A549 (cell line): Measurements from ENCODE around the gene TAGLN3. TPM values are rescaled to one million over a fixed set of nuclear protein-coding genes. Genes with fewer than 3 reads are reported as not detected.

Experiments used
- ATAC-seq, 2 experiments: fragments of 200-7000 bp in 1 of 2; fragments of >200 bp in 1 of 2; cut with Nextera tagmentation in 1 of 2; cut with Tn5 transposase in 1 of 2; 3 replicates each; pipeline versions ENCODE4 v1.8.0 to v1.9.1; 2018 to 2020; ENCODE audit warnings: mild to moderate bottlenecking in 1 of 2, moderate library complexity in 1 of 2
- CTCF ChIA-PET: fragments of 300-600 bp; sonication (Branson Sonifier 250); formaldehyde crosslinking; extraction: SDS; loops from one replicate; lab custom pipeline; 2021; ENCODE audit warnings: antibody characterized with exemption, inconsistent platforms; lab: Yijun Ruan, JAX
- POLR2A ChIA-PET: fragments of 350-600 bp; formaldehyde crosslinking; extraction: SDS; loops from one replicate; lab custom pipeline; 2021; ENCODE audit warnings: antibody characterized with exemption, inconsistent platforms; lab: Yijun Ruan, JAX
- DNase-seq, 2 experiments: peaks; one replicate each; pipeline versions ENCODE4 v3.0.0 to v3.0.0-alpha.2; 2011 to 2016; ENCODE audit warnings: low read depth in 1 of 2, low spot score in 1 of 2
- FAIRE-seq: peaks from 2 replicates; lab custom pipeline; 2011; peaks lifted over from hg19 to GRCh38; lab: Jason Lieb, UNC
- H3K27ac ChIP-seq, 2 experiments: fragments of >200 bp; sonication (Bioruptor Twin); formaldehyde crosslinking; 3 replicates each; pipeline ENCODE4 v1.5.1; 2016 to 2017
- H3K4me1 ChIP-seq: fragments of >200 bp; sonication (Bioruptor Twin); formaldehyde crosslinking; 3 replicates; pipeline ENCODE4 v1.6.1; 2016
- H3K4me2 ChIP-seq: fragments of >200 bp; sonication (Bioruptor Twin); formaldehyde crosslinking; 3 replicates; pipeline ENCODE4 v1.6.1; 2016
- H3K4me3 ChIP-seq: fragments of >200 bp; sonication (Bioruptor Twin); formaldehyde crosslinking; 3 replicates; pipeline ENCODE4 v1.5.1; 2016
- H3K9me3 ChIP-seq: fragments of >200 bp; sonication (Bioruptor Twin); formaldehyde crosslinking; 3 replicates; pipeline ENCODE4 v1.6.1; 2016
- BHLHE40 ChIP-seq: IDR thresholded peaks from 2 replicates; pipeline ENCODE4 v1.6.1; 2012; ENCODE audit warnings: low read depth, low read length, inconsistent platforms
- CBX8 ChIP-seq: fragments of 200-600 bp; sonication (generic); IDR thresholded peaks from 2 replicates; pipeline ENCODE4 v1.6.1; 2016
- CEBPB ChIP-seq, 2 experiments: fragments of >200 bp in 1 of 2; sonication (Bioruptor Twin) in 1 of 2; formaldehyde crosslinking in 1 of 2; IDR thresholded peaks; 2 replicates each; pipeline ENCODE4 v1.6.1; 2012 to 2016
- CHD4 ChIP-seq: fragments of 200-600 bp; sonication (generic); IDR thresholded peaks from 2 replicates; pipeline ENCODE4 v1.6.1; 2016; ENCODE audit warnings: antibody characterized with exemption, mild to moderate bottlenecking, borderline replicate concordance
- CTCF ChIP-seq: fragments of >200 bp; sonication (Bioruptor Twin); formaldehyde crosslinking; IDR thresholded peaks from 3 replicates; pipeline ENCODE4 v1.5.1; 2016
- E2F6 ChIP-seq: IDR thresholded peaks from 2 replicates; pipeline ENCODE4 v1.6.1; 2012; ENCODE audit warnings: low read depth, borderline replicate concordance
- ELK1 ChIP-seq: fragments of 150-350 bp; IDR thresholded peaks from 2 replicates; pipeline ENCODE4 v1.6.1; 2014; ENCODE audit warnings: low read depth, mild to moderate bottlenecking, low read length
- EP300 ChIP-seq, 2 experiments: fragments of >200 bp; sonication (Bioruptor Twin); formaldehyde crosslinking; IDR thresholded peaks; 2 replicates in 1 of 2; 3 replicates in 1 of 2; pipeline ENCODE4 v1.6.1; 2016 to 2017
- ESRRA ChIP-seq: fragments of 150-350 bp; IDR thresholded peaks from 2 replicates; pipeline ENCODE4 v1.6.1; 2014; ENCODE audit warnings: mild to moderate bottlenecking, low read length, borderline replicate concordance
- FOSL2 ChIP-seq, 2 experiments: fragments of 450-650 bp in 1 of 2; fragments of >200 bp in 1 of 2; sonication (Bioruptor Twin) in 1 of 2; formaldehyde crosslinking; IDR thresholded peaks; 2 replicates each; pipeline versions ENCODE4 v1.5.0 to v1.6.1; 2016 to 2020; ENCODE audit warnings: mild to moderate bottlenecking in 1 of 2, moderate library complexity in 1 of 2
- FOXS1 ChIP-seq: fragments of 250-450 bp; sonication (Bioruptor Pico); IDR thresholded peaks from 2 replicates; pipeline ENCODE4 v1.5.0; 2020; ENCODE audit warnings: mild to moderate bottlenecking, moderate library complexity
- GATA3 ChIP-seq: IDR thresholded peaks from 2 replicates; pipeline ENCODE4 v1.6.1; 2012; ENCODE audit warnings: borderline replicate concordance
- HEYL ChIP-seq: fragments of 250-450 bp; sonication (Bioruptor Pico); IDR thresholded peaks from 2 replicates; pipeline ENCODE4 v1.8.0; 2021; ENCODE audit warnings: mild to moderate bottlenecking, moderate library complexity
- HOXA7 ChIP-seq: fragments of 250-450 bp; sonication (Bioruptor Pico); IDR thresholded peaks from 2 replicates; pipeline ENCODE4 v1.5.0; 2020; ENCODE audit warnings: mild to moderate bottlenecking, moderate library complexity
- JUNB ChIP-seq: fragments of >200 bp; sonication (Bioruptor Twin); formaldehyde crosslinking; IDR thresholded peaks from 2 replicates; pipeline ENCODE4 v1.6.1; 2016
- KDM1A ChIP-seq: fragments of 200-600 bp; sonication (generic); IDR thresholded peaks from 2 replicates; pipeline ENCODE4 v1.6.1; 2016; ENCODE audit warnings: low read depth, mild to moderate bottlenecking
- MAFK ChIP-seq: fragments of 450-650 bp; IDR thresholded peaks from 2 replicates; pipeline ENCODE4 v1.6.1; 2014; ENCODE audit not compliant: partially characterized antibody
- MAX ChIP-seq: IDR thresholded peaks from 2 replicates; pipeline ENCODE4 v1.6.1; 2012
- MAZ ChIP-seq: fragments of 150-350 bp; IDR thresholded peaks from 2 replicates; pipeline ENCODE4 v1.6.1; 2014; ENCODE audit warnings: antibody characterized with exemption, low read depth, low read length, borderline replicate concordance
- NFE2L2 ChIP-seq: fragments of 150-350 bp; conservative IDR thresholded peaks from 2 replicates; pipeline ENCODE4 v1.6.1; 2014; ENCODE audit warnings: low read length
- NR3C1 ChIP-seq: fragments of >200 bp; sonication (Bioruptor Twin); formaldehyde crosslinking; IDR thresholded peaks from 3 replicates; pipeline ENCODE4 v1.6.1; 2017
- RFX5 ChIP-seq: fragments of 450-650 bp; IDR thresholded peaks from 2 replicates; pipeline ENCODE4 v1.7.1; 2014; ENCODE audit warnings: antibody characterized with exemption, mild to moderate bottlenecking, moderate library complexity
- USF2 ChIP-seq: fragments of 450-650 bp; IDR thresholded peaks from 2 replicates; pipeline ENCODE4 v1.6.1; 2014; ENCODE audit warnings: antibody characterized with exemption
- ZC3H11A ChIP-seq: fragments of 450-650 bp; IDR thresholded peaks from 2 replicates; pipeline ENCODE4 v1.6.1; 2014; ENCODE audit warnings: antibody characterized with exemption, mild to moderate bottlenecking
- ZSCAN20 ChIP-seq: fragments of 250-450 bp; sonication (Bioruptor Pico); IDR thresholded peaks from 2 replicates; pipeline ENCODE4 v1.8.0; 2022; ENCODE audit warnings: mild to moderate bottlenecking, moderate library complexity
- WGBS: methylation state at CpG from one replicate; pipeline ENCODE4 v1.1.6; 2017; ENCODE audit errors: missing lambda C conversion rate; 5-methylcytosine and 5-hydroxymethylcytosine counted together
- polyA plus RNA-seq, 4 experiments: library from polyadenylated mRNA; depleted of rRNA in 3 of 4; stranded (reverse); fragments of >200 nt; fragmentation: RNase III in 1 of 4; extraction: RNeasy Plus Mini Kit Qiagen cat#74134 plus additional on column Dnase treatment in 1 of 4; gene quantifications; 2 replicates in 3 of 4; 3 replicates in 1 of 4; pipeline ENCODE4 v1.2.3, GENCODE V29; 2011 to 2017

Gene TAGLN3
- polyA plus RNA-seq, 2 of the 4 experiments (the other 2 are of a cell fraction) = not detected

GRCh38 chr3:112046599-112046998 lies 47.9 kb downstream of the TAGLN3 start:
- no peak for TF ChIP-seq ESRRA
- no peak for TF ChIP-seq USF2
- no peak for TF ChIP-seq NFE2L2
- TF ChIP-seq MAZ = no peak
- no peak for TF ChIP-seq CHD4
- H3K4me1 ChIP-seq = peaks cover 8% of the 10 kb centered on the region; the same call in 1 of the 3 replicates
- ChIA-PET POLR2A (no interaction called here), CTCF (interaction anchor here (9.7 kb wide), 1 partner anchor 31 kb away, joined by 113 read pairs; no protein-coding TSS in a partner anchor)
- H3K27ac ChIP-seq = no peak overlapping the region
- no peak overlapping the region for H3K4me3 ChIP-seq
- ATAC-seq (no peak), DNase-seq (no peak), FAIRE-seq (no peak)
- no peak overlapping the region for H3K4me2 ChIP-seq
- WGBS = 68% methylated on average over 4 of the region's 4 CpGs
- H3K9me3 ChIP-seq = no peaks in the 10 kb centered on the region

GRCh38 chr3:112047264-112047663 lies 48.5 kb downstream of the TAGLN3 start:
- WGBS = 74% methylated on average over 1 of the region's 1 CpG
- ATAC-seq = no peak
- no peaks in the 10 kb centered on the region for H3K9me3 ChIP-seq

GRCh38 chr3:112048911-112049310 lies 50.2 kb downstream of the TAGLN3 start:
- POLR2A ChIA-PET = no interaction called here

More at GRCh38 chr3:112047264-112047663, 48.5 kb downstream of the TAGLN3 start:
- no peak overlapping the region for H3K4me3 ChIP-seq
- POLR2A ChIA-PET = no interaction called here
- FAIRE-seq (no peak), DNase-seq (no peak)
- peaks cover 8% of the 10 kb centered on the region; the same call in 1 of the 3 replicates for H3K4me1 ChIP-seq
- no peak overlapping the region for H3K27ac ChIP-seq
- TF ChIP-seq HEYL (CRISPR knock-in tag) (no peak), CEBPB (IDR thresholded peaks at IDR 0.05) (no peak), MAFK (no peak), ELK1 (no peak), ESRRA (no peak), RFX5 (no peak), FOXS1 (CRISPR knock-in tag) (no peak), EP300 (IDR thresholded peaks at IDR 0.05) (no peak), MAX (no peak), GATA3 (no peak), ZC3H11A (no peak), ZSCAN20 (no peak), NR3C1 (no peak)
- H3K4me2 ChIP-seq = no peak overlapping the region
- CTCF ChIA-PET = interaction anchor here (9.7 kb wide), 1 partner anchor 32 kb away, joined by 113 read pairs; no protein-coding TSS in a partner anchor

GRCh38 chr3:112053229-112053628 lies 54.5 kb downstream of the TAGLN3 start:
- TF ChIP-seq CHD4 (no peak), MAZ (no peak), FOSL2 (IDR thresholded peaks at IDR 0.05) (no peak), FOSL2 (CRISPR knock-in tag; IDR thresholded peaks at IDR 0.05) (no peak), HOXA7 (CRISPR knock-in tag) (no peak), KDM1A (no peak), E2F6 (no peak), FOXS1 (CRISPR knock-in tag) (no peak), BHLHE40 (no peak), CTCF (no peak), USF2 (no peak), HEYL (CRISPR knock-in tag) (no peak), ZSCAN20 (no peak), MAFK (no peak), GATA3 (no peak)
- TF ChIP-seq, all 56 proteins: peak for 0
- DNase-seq (no peak), FAIRE-seq (no peak), ATAC-seq (no peak)
- Histone ChIP-seq H3K27ac (no peak overlapping the region), H3K4me1 (peaks cover 8% of the 10 kb centered on the region; the same call in 2 of the 3 replicates), H3K4me2 (no peak overlapping the region), H3K9me3 (no peaks in the 10 kb centered on the region), H3K4me3 (no peak overlapping the region)
- POLR2A ChIA-PET = no interaction called here
- WGBS = 47% methylated on average over 1 of the region's 1 CpG
- CTCF ChIA-PET = interaction anchor here (0.7 to 2.7 kb wide), 6 partner anchors 10 to 64 kb away, joined by 3 to 16 read pairs (median 3); no protein-coding TSS in a partner anchor

More at GRCh38 chr3:112048911-112049310, 50.2 kb downstream of the TAGLN3 start:
- no peak overlapping the region for H3K4me3 ChIP-seq
- no peak overlapping the region for H3K27ac ChIP-seq
- TF ChIP-seq JUNB (no peak), ZSCAN20 (no peak), CBX8 (no peak), KDM1A (no peak)
- TF ChIP-seq, all 56 proteins: peak for 0
- no peak for DNase-seq
- H3K4me1 ChIP-seq = no peaks in the 10 kb centered on the region
- WGBS = 80% methylated on average over 8 of the region's 8 CpGs
- CTCF ChIA-PET = interaction anchor here (1.1 to 2.5 kb wide), 3 partner anchors 9 to 60 kb away, joined by 3 to 6 read pairs (median 4); no protein-coding TSS in a partner anchor
- H3K4me2 ChIP-seq = no peak overlapping the region
- H3K9me3 ChIP-seq = no peaks in the 10 kb centered on the region
- FAIRE-seq = no peak
- no peak for ATAC-seq
